ENCODE data around the gene MSI2.

DNA sequence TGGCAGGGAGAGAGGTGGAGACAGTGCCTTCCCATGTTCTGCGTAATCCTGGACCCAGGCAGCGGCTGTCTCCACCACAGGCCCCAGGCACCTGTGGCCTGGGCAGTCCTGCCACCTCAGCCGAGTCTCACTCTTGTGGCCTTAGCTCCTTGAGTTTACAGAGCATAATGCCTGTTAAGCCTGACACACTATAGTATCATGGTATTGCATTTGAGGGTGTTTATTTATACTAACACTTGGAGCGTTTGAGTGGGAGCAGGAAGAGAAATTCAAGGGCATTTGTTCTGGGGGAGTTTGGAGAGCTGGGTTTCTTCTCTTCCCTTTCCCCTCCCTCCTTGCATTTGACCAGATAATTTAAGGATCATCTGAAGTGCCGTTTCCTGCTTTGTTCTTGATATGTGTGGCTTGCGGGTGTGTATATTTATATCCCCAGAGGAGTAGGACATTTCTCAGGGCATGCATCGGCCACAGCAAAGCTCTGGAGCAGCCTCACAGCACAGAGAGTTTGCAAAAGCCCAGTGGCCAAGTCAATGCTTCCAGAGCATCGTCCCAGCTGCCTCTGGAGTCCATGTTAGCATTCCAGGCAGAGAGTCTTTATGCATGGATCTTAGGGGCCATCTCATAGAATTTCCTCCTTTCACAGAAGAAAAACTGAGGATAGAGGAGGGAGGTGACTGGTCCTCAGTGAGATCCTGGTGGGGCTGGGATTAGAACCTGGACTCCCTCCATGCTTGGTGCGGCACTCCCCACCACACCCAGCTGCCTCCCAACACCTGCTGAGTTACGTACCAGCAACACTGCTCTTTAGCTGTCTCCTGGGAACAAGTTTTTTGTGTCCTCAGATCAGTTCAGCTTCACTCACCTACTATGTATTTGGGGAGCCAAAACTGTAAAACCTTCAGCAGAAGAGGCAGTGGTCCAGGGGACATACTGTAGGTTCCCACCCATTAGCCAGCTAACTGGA is 266.0 kb downstream of the MSI2 start:
- no peak for TF ChIP-seq POLR2A (IDR thresholded peaks at IDR 0.05)
- TF ChIP-seq, protein P1, sequence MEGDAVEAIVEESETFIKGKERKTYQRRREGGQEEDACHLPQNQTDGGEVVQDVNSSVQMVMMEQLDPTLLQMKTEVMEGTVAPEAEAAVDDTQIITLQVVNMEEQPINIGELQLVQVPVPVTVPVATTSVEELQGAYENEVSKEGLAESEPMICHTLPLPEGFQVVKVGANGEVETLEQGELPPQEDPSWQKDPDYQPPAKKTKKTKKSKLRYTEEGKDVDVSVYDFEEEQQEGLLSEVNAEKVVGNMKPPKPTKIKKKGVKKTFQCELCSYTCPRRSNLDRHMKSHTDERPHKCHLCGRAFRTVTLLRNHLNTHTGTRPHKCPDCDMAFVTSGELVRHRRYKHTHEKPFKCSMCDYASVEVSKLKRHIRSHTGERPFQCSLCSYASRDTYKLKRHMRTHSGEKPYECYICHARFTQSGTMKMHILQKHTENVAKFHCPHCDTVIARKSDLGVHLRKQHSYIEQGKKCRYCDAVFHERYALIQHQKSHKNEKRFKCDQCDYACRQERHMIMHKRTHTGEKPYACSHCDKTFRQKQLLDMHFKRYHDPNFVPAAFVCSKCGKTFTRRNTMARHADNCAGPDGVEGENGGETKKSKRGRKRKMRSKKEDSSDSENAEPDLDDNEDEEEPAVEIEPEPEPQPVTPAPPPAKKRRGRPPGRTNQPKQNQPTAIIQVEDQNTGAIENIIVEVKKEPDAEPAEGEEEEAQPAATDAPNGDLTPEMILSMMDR (IDR thresholded peaks at IDR 0.05), result no peak

Measured in thyroid gland (tissue), 4 donors.